ENCODE measurements around the gene TCL1A. TPM values are rescaled to one million over a fixed set of nuclear protein-coding genes. Genes with fewer than 3 reads are reported as not detected.

Gene TCL1A
- not detected in 2 replicates for total RNA-seq (2011; cell fraction: chromatin; rRNA removed; ENCODE audit: low replicate concordance)
- not detected in 2 replicates for total RNA-seq (2011; cell fraction: nucleolus; rRNA removed)
- not detected in 2 replicates for total RNA-seq (2011; cell fraction: nucleoplasm; rRNA removed)
- total RNA-seq (2014; rRNA removed) (0.16 TPM in 1 of 2 replicates, not detected in the other), total RNA-seq (2014; rRNA removed; fragmentation: Illumina TruSeq; extraction: Trizol) (not detected in 2 replicates), total RNA-seq (2015; rRNA removed; fragmentation: Illumina TruSeq; extraction: Trizol) (not detected in 2 replicates), total RNA-seq (2021) (not detected in 2 replicates), polyA plus RNA-seq (2011; rRNA removed) (not detected in 2 replicates), polyA plus RNA-seq (2014; fragmentation: Illumina TruSeq; extraction: Trizol) (0.10 TPM in 1 of 2 replicates, not detected in the other), polyA plus RNA-seq (2014; fragmentation: Nextera tagmentation; extraction: Ambion mirVana) (not detected), polyA plus RNA-seq (2014; rRNA removed) (0.11 TPM in 1 of 2 replicates, not detected in the other), polyA minus RNA-seq (2011; rRNA and poly(A)+ RNA removed) (not detected in 2 replicates), Bru-seq, nascent RNA (not detected), BruChase-seq, experiment 1, labeled RNA remaining after a 2-hour chase (not detected), BruChase-seq, experiment 2, labeled RNA remaining after a 6-hour chase (not detected)
- polyA plus RNA-seq (2011; cell fraction: cytosol; rRNA removed), result 0.30 TPM in 1 of 2 replicates, not detected in the other
- polyA plus RNA-seq (2011; cell fraction: nucleus; rRNA removed), result not detected in 2 replicates
- 0.13 and 0.26 TPM in 2 replicates for polyA plus RNA-seq (2012)
- polyA minus RNA-seq (2011; cell fraction: cytosol; rRNA and poly(A)+ RNA removed), result not detected in 2 replicates
- polyA minus RNA-seq (2011; cell fraction: nucleus; rRNA and poly(A)+ RNA removed), result not detected in 2 replicates
- long read RNA-seq, experiment 1, result 0 reads
- long read RNA-seq, experiment 2, partial matches to known transcripts, result 0 of 1 reads
- long read RNA-seq, experiment 2, other reads (novel, unspliced or antisense), result 0 of 1 reads
- long read RNA-seq, experiment 3, result 0 reads

- Histone ChIP-seq H3K27me3 (ENCODE audit: control insufficient read depth in 2 of 2, insufficient read depth in 2 of 2, low read length in 2 of 2) (peaks cover 0 to 30% of the 10 kb centered on the region in 2 experiments; a peak in 2 of 5 replicates), H3K9me1 (ENCODE audit: control insufficient read depth, insufficient read depth, low read length) (no peaks in the 10 kb centered on the region), H2AFZ (ENCODE audit: low read depth, low read length) (no peak within 1 kb of the TSS), H3K4me1 (replicated peaks in 1 of 2; ENCODE audit: control insufficient read depth in 2 of 2, insufficient read depth in 2 of 2, low read length in 2 of 2) (peaks cover 0 to 8% of the 10 kb centered on the region in 2 experiments; a peak in 2 of 5 replicates), H3K36me3 (ENCODE audit: control insufficient read depth, insufficient read depth, low read length) (no peaks in the 10 kb centered on the region), H3K79me2 (ENCODE audit: control insufficient read depth, insufficient read depth, low read length) (no peaks in the 10 kb centered on the region), H3K9me3 (replicated peaks; ENCODE audit: control insufficient read depth, insufficient read depth, low read depth, low read length) (no peaks in the 10 kb centered on the region), H3K4me2 (ENCODE audit: insufficient read depth, low read length) (0 out of 2 replicates have a peak within 1 kb of the TSS, but pooled peaks have one; percentile 21), H3K9ac (ENCODE audit: insufficient read depth in 1 of 2, low read depth in 2 of 2, low read length in 2 of 2) (no peak within 1 kb of the TSS), H4K20me1 (replicated peaks; ENCODE audit: control insufficient read depth, insufficient read depth, low read length) (no peaks in the 10 kb centered on the region), H3K4me3 (no peak within 1 kb of the TSS), H3K27ac (ENCODE audit: extremely low read depth, low read depth, low read length) (no peak within 1 kb of the TSS)
- ATAC-seq (peak; percentile 96), FAIRE-seq (no peak), DNase-seq (ENCODE audit: extremely low read depth in 1 of 4, low spot score in 3 of 4) (peak; percentile 8 to 39 (median 20))
- intact Hi-C loops (cut with micrococcal nuclease), result no loop called here
- no TSS peak for BruUV-seq (replicated peaks)
- WGBS (ENCODE audit: insufficient coverage, low coverage, missing lambda C conversion rate), result 7% methylated on average over 16 of the region's 47 CpGs
- in situ Hi-C loops (cut with MboI), result no loop called here
- TF ChIP-seq E2F6 (IDR thresholded peaks at IDR 0.05; ENCODE audit: borderline replicate concordance in 1 of 2, extremely low read depth in 1 of 2, insufficient read depth in 1 of 2, insufficient read length in 1 of 2, low read depth in 1 of 2, low read length in 1 of 2, poor library complexity in 1 of 2, severe bottlenecking in 1 of 2) (peak in 1 of 2 experiments; percentile 31), MEF2D (tag; conservative IDR thresholded peaks at IDR 0.05; ENCODE audit: low read depth) (no peak), CTCF (IDR thresholded peaks at IDR 0.05 in 2 of 3, conservative IDR thresholded peaks at IDR 0.05 in 1 of 3; ENCODE audit: insufficient read depth in 2 of 3, low read depth in 1 of 3, low read length in 3 of 3) (peak in 2 of 3 experiments; percentile 15 to 42; a peak in 2 of 6 replicates)
- POLR2A ChIA-PET, result no interaction called here
- CTCF ChIA-PET (ENCODE audit: low intra/inter-chr PET ratio), result no interaction called here
Measured at GRCh38 chr14:95713596-95714371, at the start of gene TCL1A. Gene TCL1A, minus strand, starts transcription at chr14:95714125. Its CDS starts 59 bp downstream, at chr14:95714066.
